ENCODE results near the gene SC5D.

- TF ChIP-seq CTCF (IDR thresholded peaks at IDR 0.05; ENCODE audit: control extremely low read depth in 1 of 3, insufficient read depth in 1 of 3, low read depth in 1 of 3, low read length in 3 of 3) (no peak), MAX (IDR thresholded peaks at IDR 0.05) (no peak), NRF1 (IDR thresholded peaks at IDR 0.05; ENCODE audit: low read depth, low read length) (no peak), POLR2A (IDR thresholded peaks at IDR 0.05; ENCODE audit: control extremely low read depth in 1 of 2, low read depth in 2 of 2, low read length in 2 of 2) (no peak), CBX5 (IDR thresholded peaks at IDR 0.05; ENCODE audit: low read depth, low read length) (no peak), HDAC2 (IDR thresholded peaks at IDR 0.05; ENCODE audit: borderline replicate concordance in 1 of 2, low read depth in 2 of 2, low read length in 2 of 2) (no peak), TBP (IDR thresholded peaks at IDR 0.05; ENCODE audit: low read depth, low read length) (no peak), MAFK (IDR thresholded peaks at IDR 0.05; ENCODE audit: low read depth, low read length) (no peak), BRCA1 (IDR thresholded peaks at IDR 0.05; ENCODE audit: low read depth, low read length) (no peak), JUND (IDR thresholded peaks at IDR 0.05; ENCODE audit: low read length) (no peak), CEBPB (IDR thresholded peaks at IDR 0.05; ENCODE audit: low read depth, low read length) (no peak)
- TF ChIP-seq, protein P1, sequence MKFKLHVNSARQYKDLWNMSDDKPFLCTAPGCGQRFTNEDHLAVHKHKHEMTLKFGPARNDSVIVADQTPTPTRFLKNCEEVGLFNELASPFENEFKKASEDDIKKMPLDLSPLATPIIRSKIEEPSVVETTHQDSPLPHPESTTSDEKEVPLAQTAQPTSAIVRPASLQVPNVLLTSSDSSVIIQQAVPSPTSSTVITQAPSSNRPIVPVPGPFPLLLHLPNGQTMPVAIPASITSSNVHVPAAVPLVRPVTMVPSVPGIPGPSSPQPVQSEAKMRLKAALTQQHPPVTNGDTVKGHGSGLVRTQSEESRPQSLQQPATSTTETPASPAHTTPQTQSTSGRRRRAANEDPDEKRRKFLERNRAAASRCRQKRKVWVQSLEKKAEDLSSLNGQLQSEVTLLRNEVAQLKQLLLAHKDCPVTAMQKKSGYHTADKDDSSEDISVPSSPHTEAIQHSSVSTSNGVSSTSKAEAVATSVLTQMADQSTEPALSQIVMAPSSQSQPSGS (IDR thresholded peaks at IDR 0.05; ENCODE audit: low read length): no peak
Measured at GRCh38 chr11:121329781-121330395, 37.3 kb downstream of the SC5D start.

Data from H1 (cell line).